ENCODE results near the gene THEMIS2. TPM values are rescaled to one million over a fixed set of nuclear protein-coding genes. Genes with fewer than 3 reads are reported as not detected.
"Not testable (repeated sequence)": the region's sequence is repeated elsewhere in the genome, so short reads cannot be mapped to it uniquely, and the experiment has no call there.

The THEMIS2 gene
- total and polyA plus RNA-seq, 7 donors: 1.5 to 6.1 (median 3.8) TPM

- ATAC-seq (no peak), DNase-seq (no peak)
- Histone ChIP-seq H3K4me1 (no peaks in the 10 kb centered on the region), H3K27me3 (ENCODE audit: insufficient read depth in 3 of 3, low read length in 2 of 3) (peaks cover 0 to 12% (median 0%) of the 10 kb centered on the region in 3 donors), H3K9me3 (no peaks in the 10 kb centered on the region), H3K27ac (no peak overlapping the region), H3K36me3 (ENCODE audit: insufficient read depth in 1 of 2, low read depth in 1 of 2) (no peaks in the 10 kb centered on the region), H3K4me3 (no peak overlapping the region)
- 60 to 85% (median 76%) methylated on average over 1 of the region's 1 CpG for WGBS, 3 donors
- intact Hi-C loops (cut with DNase I): no loop called here
- TF ChIP-seq CTCF (IDR thresholded peaks at IDR 0.05): no peak
Measured at GRCh38 chr1:27869719-27870085, 2.6 kb upstream of the THEMIS2 start.

GRCh38 chr1:27871076-27871475 lies 1.3 kb upstream of the THEMIS2 start:
- ATAC-seq; H3K4me3 ChIP-seq; H3K36me3 ChIP-seq (ENCODE audit: insufficient read depth in 1 of 2, low read depth in 1 of 2); intact Hi-C loops (cut with DNase I); H3K9me3 ChIP-seq; H3K27ac ChIP-seq; DNase-seq; H3K4me1 ChIP-seq: not testable (repeated sequence)
- WGBS, 3 donors: 90 to 92% (median 91%) methylated on average over 7 of the region's 7 CpGs
- H3K27me3 ChIP-seq (ENCODE audit: insufficient read depth in 3 of 3, low read length in 2 of 3): peaks cover 0 to 12% (median 0%) of the 10 kb centered on the region in 3 donors

GRCh38 chr1:27872802-27873551 lies 633 bp downstream of the THEMIS2 start:
- Histone ChIP-seq H3K4me3 (peak overlapping the region; percentile 78), H3K4me1 (no peaks in the 10 kb centered on the region), H3K27ac (peak overlapping the region; percentile 16), H3K27me3 (ENCODE audit: insufficient read depth in 3 of 3, low read length in 2 of 3) (peaks cover 0 to 20% (median 0%) of the 10 kb centered on the region in 3 donors), H3K9me3 (no peaks in the 10 kb centered on the region), H3K36me3 (ENCODE audit: insufficient read depth in 1 of 2, low read depth in 1 of 2) (no peaks in the 10 kb centered on the region)
- intact Hi-C loops (cut with DNase I): no loop called here
- ATAC-seq (peak in 1 of 4 donors; percentile 34), DNase-seq (no peak)
- no peak for TF ChIP-seq CTCF (IDR thresholded peaks at IDR 0.05)
- WGBS, 3 donors: 13 to 29% (median 19%) methylated on average over 31 to 38 of the region's 38 CpGs

GRCh38 chr1:27873671-27874384 lies 1.5 kb downstream of the THEMIS2 start:
- intact Hi-C loops (cut with DNase I): no loop called here
- Histone ChIP-seq H3K27me3 (ENCODE audit: insufficient read depth in 3 of 3, low read length in 2 of 3) (peaks cover 0 to 20% (median 0%) of the 10 kb centered on the region in 3 donors), H3K27ac (no peak overlapping the region), H3K4me1 (no peaks in the 10 kb centered on the region), H3K4me3 (peak overlapping the region; percentile 78), H3K36me3 (ENCODE audit: insufficient read depth in 1 of 2, low read depth in 1 of 2) (no peaks in the 10 kb centered on the region), H3K9me3 (no peaks in the 10 kb centered on the region)
- TF ChIP-seq CTCF (IDR thresholded peaks at IDR 0.05): no peak
- peak in 1 of 2 donors; percentile 53 for DNase-seq
- WGBS, 3 donors: 62 to 80% (median 77%) methylated on average over 16 of the region's 16 CpGs
- peak in 1 of 4 donors; percentile 15 for ATAC-seq

- 70 to 79% (median 76%) methylated on average over 17 to 18 of the region's 18 CpGs for WGBS, 3 donors
- Histone ChIP-seq H3K36me3 (ENCODE audit: insufficient read depth in 1 of 2, low read depth in 1 of 2) (no peaks in the 10 kb centered on the region), H3K9me3 (no peaks in the 10 kb centered on the region), H3K27ac (no peak overlapping the region), H3K27me3 (ENCODE audit: insufficient read depth in 3 of 3, low read length in 2 of 3) (peaks cover 0 to 20% (median 4%) of the 10 kb centered on the region in 3 donors), H3K4me1 (no peaks in the 10 kb centered on the region), H3K4me3 (no peak overlapping the region)
- TF ChIP-seq CTCF (IDR thresholded peaks at IDR 0.05): no peak
- DNase-seq (no peak), ATAC-seq (no peak)
- intact Hi-C loops (cut with DNase I): no loop called here
Measured at GRCh38 chr1:27876341-27877114, 4.2 kb downstream of the THEMIS2 start.

Measured in psoas muscle (tissue), 8 donors.